B cell (primary cell): ENCODE measurements around the gene FHIT. TPM values are rescaled to one million over a fixed set of nuclear protein-coding genes. Genes with fewer than 3 reads are reported as not detected.

Experiments
- ATAC-seq: fragments of 200-7000 bp; cut with Tn5 transposase; one replicate; pipeline ENCODE4 v1.10.0; 2021; ENCODE audit warnings: low read depth, mild to moderate bottlenecking, moderate number of reproducible peaks, moderate library complexity
- CTCF ChIA-PET: fragments of 350-600 bp; sonication (Branson Sonifier 250); formaldehyde crosslinking; loops from one replicate; lab custom pipeline; 2021; ENCODE audit warnings: antibody characterized with exemption, inconsistent platforms; lab: Charles Lee
- POLR2A ChIA-PET: fragments of 350-600 bp; sonication (Branson Sonifier 250); formaldehyde crosslinking; loops from one replicate; lab custom pipeline; 2021; ENCODE audit warnings: antibody characterized with exemption; lab: Charles Lee
- DNase-seq: peaks from one replicate; pipeline ENCODE4 v3.0.0; 2013
- H2AFZ ChIP-seq: 2 replicates; pipeline ENCODE4 v1.6.1; 2012; ENCODE audit warnings: mild to moderate bottlenecking, low read depth, low read length; ENCODE audit not compliant: insufficient read depth, poor library complexity, severe bottlenecking
- H3K27ac ChIP-seq, 2 donors: 1 replicate in 1 of 2; 2 replicates in 1 of 2; pipeline ENCODE4 v1.5.1; 2012 to 2013; ENCODE audit warnings: low read length in 2 of 2, mild to moderate bottlenecking in 2 of 2, moderate library complexity in 1 of 2
- H3K27me3 ChIP-seq, 4 experiments: fragments of 200-600 bp in 1 of 4; sonication (generic) in 1 of 4; replicated peaks in 1 of 4; 1 replicate in 2 of 4; 2 replicates in 2 of 4; pipeline versions ENCODE4 v1.6.1 to v1.7.0; 2013 to 2016; ENCODE audit warnings: low read length in 3 of 4, mild to moderate bottlenecking in 2 of 4, mixed read lengths in 1 of 4, moderate library complexity in 1 of 4; ENCODE audit not compliant: insufficient read depth in 4 of 4, control insufficient read depth in 3 of 4; ENCODE audit errors: control extremely low read depth in 1 of 4
- H3K36me3 ChIP-seq, 2 experiments: replicated peaks in 1 of 2; 1 replicate in 1 of 2; 2 replicates in 1 of 2; pipeline versions ENCODE4 v1.6.1 to v1.7.1; 2013; ENCODE audit warnings: low read length in 1 of 2; ENCODE audit not compliant: insufficient read depth in 2 of 2, control insufficient read depth in 1 of 2; ENCODE audit errors: control extremely low read depth in 1 of 2, extremely low read depth in 1 of 2
- H3K4me1 ChIP-seq, 2 donors: fragments of 200-600 bp in 1 of 2; sonication (generic) in 1 of 2; 1 replicate in 1 of 2; 2 replicates in 1 of 2; pipeline versions ENCODE4 v1.5.1 to v1.6.1; 2013 to 2017; ENCODE audit warnings: low read length in 2 of 2; ENCODE audit not compliant: control insufficient read depth in 2 of 2, insufficient read depth in 2 of 2
- H3K4me2 ChIP-seq: replicated peaks from 2 replicates; pipeline ENCODE3; 2012; ENCODE audit warnings: mild to moderate bottlenecking, low read depth, low read length; ENCODE audit not compliant: poor library complexity, severe bottlenecking
- H3K4me3 ChIP-seq, 5 experiments: fragments of 200-600 bp in 1 of 5; sonication (generic) in 1 of 5; 1 replicate in 3 of 5; 2 replicates in 2 of 5; pipeline versions ENCODE4 v1.5.1 to v1.7.0; 2011 to 2016; ENCODE audit warnings: low read length in 4 of 5, mild to moderate bottlenecking in 4 of 5, low read depth in 2 of 5, control low read depth in 1 of 5, moderate library complexity in 1 of 5; ENCODE audit not compliant: insufficient read depth in 1 of 5; ENCODE audit errors: control extremely low read depth in 1 of 5, extremely low read depth in 1 of 5
- H3K79me2 ChIP-seq: fragments of 200-600 bp; sonication (generic); one replicate; pipeline ENCODE4 v1.6.0; 2016; ENCODE audit warnings: low read length; ENCODE audit not compliant: control insufficient read depth, insufficient read depth
- H3K9ac ChIP-seq: fragments of 200-600 bp; sonication (generic); 2 replicates; pipeline ENCODE4 v1.6.1; 2017; ENCODE audit warnings: mild to moderate bottlenecking, low read length, moderate library complexity
- H3K9me3 ChIP-seq, 3 donors: one replicate each; pipeline versions ENCODE4 v1.6.1 to v1.7.1; 2013; ENCODE audit warnings: low read length in 2 of 3; ENCODE audit not compliant: control insufficient read depth in 2 of 3, insufficient read depth in 1 of 3; ENCODE audit errors: control extremely low read depth in 1 of 3
- H4K20me1 ChIP-seq: 2 replicates; pipeline ENCODE4 v1.6.0; 2012; ENCODE audit warnings: mild to moderate bottlenecking, low read length; ENCODE audit not compliant: insufficient read depth, control insufficient read depth, poor library complexity, severe bottlenecking
- H3K27ac Mint-ChIP-seq: one replicate; pipeline ENCODE4 v1.8.0; 2021; ENCODE audit warnings: mixed read lengths
- H3K27me3 Mint-ChIP-seq: one replicate; pipeline ENCODE4 v1.8.0; 2021; ENCODE audit warnings: mixed read lengths
- H3K4me1 Mint-ChIP-seq: one replicate; pipeline ENCODE4 v1.8.0; 2021; ENCODE audit warnings: mixed read lengths
- H3K4me3 Mint-ChIP-seq: one replicate; pipeline ENCODE4 v1.8.0; 2021; ENCODE audit warnings: mixed read lengths
- H3K9me3 Mint-ChIP-seq: one replicate; pipeline ENCODE4 v1.8.0; 2022; ENCODE audit warnings: mixed read lengths; ENCODE audit not compliant: insufficient read depth
- CTCF ChIP-seq: fragments of 200-600 bp; IDR thresholded peaks from one replicate; pipeline ENCODE4 v1.8.0; 2022; ENCODE audit warnings: antibody characterized with exemption, mild to moderate bottlenecking
- EZH2 ChIP-seq: IDR thresholded peaks from 2 replicates; pipeline ENCODE4 v1.6.1; 2012; ENCODE audit warnings: borderline replicate concordance, low read depth, mild to moderate bottlenecking, moderate library complexity, low read length; ENCODE audit not compliant: insufficient read depth, poor library complexity, severe bottlenecking
- WGBS: methylation state at CpG from one replicate; pipeline ENCODE4 v1.1.5; 2013; ENCODE audit warnings: missing lambda C conversion rate; ENCODE audit not compliant: insufficient coverage; 5-methylcytosine and 5-hydroxymethylcytosine counted together
- intact Hi-C: fragments of 100-400 bp; cut with micrococcal nuclease; formaldehyde crosslinking; loops from one replicate; pipeline ENCODE4 v1.10.0; 2022
- polyA plus RNA-seq: library from polyadenylated mRNA; depleted of rRNA; stranded (reverse); fragments of >200 nt; gene quantifications from 2 replicates; pipeline ENCODE4 v1.2.3, GENCODE V29; 2012
- total RNA-seq, 2 donors: library from RNA; stranded (reverse); fragments of 120-200 nt in 1 of 2; gene quantifications; 1 replicate in 1 of 2; 2 replicates in 1 of 2; pipeline versions ENCODE4 v1.2.3 to v1.2.4, GENCODE V29; 2013 to 2022

The FHIT gene
- total and polyA plus RNA-seq, 2 donors (not counting 1 experiment from before 2014, with no cell fraction given): 1.7 to 7.8 TPM

GRCh38 chr3:59979542-59979941, 1271.7 kb downstream of the FHIT start:
- H3K4me1 Mint-ChIP-seq: peaks cover 4% of the 10 kb centered on the region
- Histone ChIP-seq H3K27ac (no peak overlapping the region), H3K9ac (no peak overlapping the region), H4K20me1 (no peaks in the 10 kb centered on the region), H3K4me1 (peaks cover 0 to 8% of the 10 kb centered on the region in 2 donors), H3K36me3 (no peaks in the 10 kb centered on the region), H3K4me3 (no peak overlapping the region), H2AFZ (no peak overlapping the region), H3K4me2 (no peak overlapping the region), H3K27me3 (no peaks in the 10 kb centered on the region), H3K9me3 (no peaks in the 10 kb centered on the region), H3K79me2 (no peaks in the 10 kb centered on the region)
- H3K4me3 Mint-ChIP-seq: no peak overlapping the region
- ChIA-PET CTCF (no interaction called here), POLR2A (no interaction called here)
- DNase-seq: no peak
- no peak overlapping the region for H3K27ac Mint-ChIP-seq
- H3K9me3 Mint-ChIP-seq: no peaks in the 10 kb centered on the region
- no peak for ATAC-seq
- TF ChIP-seq CTCF (no peak), EZH2 (no peak)
- no CpG with 5 or more reads among the region's 6 CpGs for WGBS
- intact Hi-C loops: no loop called here
- H3K27me3 Mint-ChIP-seq: no peaks in the 10 kb centered on the region

GRCh38 chr3:59978979-59979378, 1272.3 kb downstream of the FHIT start:
- no peaks in the 10 kb centered on the region for H3K9me3 Mint-ChIP-seq
- intact Hi-C loops: no loop called here
- no peak overlapping the region for H3K27ac Mint-ChIP-seq
- H3K9me3 ChIP-seq: no peaks in the 10 kb centered on the region
- no peaks in the 10 kb centered on the region for H3K36me3 ChIP-seq
- no peak overlapping the region for H3K9ac ChIP-seq
- peaks cover 0 to 8% of the 10 kb centered on the region in 2 donors for H3K4me1 ChIP-seq
- no peak for ATAC-seq
- no peak for DNase-seq
- no peaks in the 10 kb centered on the region for H3K79me2 ChIP-seq
- H4K20me1 ChIP-seq: no peaks in the 10 kb centered on the region
- peaks cover 4% of the 10 kb centered on the region for H3K4me1 Mint-ChIP-seq
- POLR2A ChIA-PET: no interaction called here
- no peak overlapping the region for H3K27ac ChIP-seq
- H3K4me3 ChIP-seq: no peak overlapping the region
- no peak overlapping the region for H2AFZ ChIP-seq
- no peak overlapping the region for H3K4me2 ChIP-seq
- H3K27me3 ChIP-seq: no peaks in the 10 kb centered on the region
- no peak overlapping the region for H3K4me3 Mint-ChIP-seq
- CTCF ChIA-PET: no interaction called here
- TF ChIP-seq CTCF (no peak), EZH2 (no peak)
- H3K27me3 Mint-ChIP-seq: no peaks in the 10 kb centered on the region
